Right ventricle myocardium inferior (tissue), 1 donor: ENCODE results near the gene RNU5B-1. TPM values are rescaled to one million over a fixed set of nuclear protein-coding genes. Genes with fewer than 3 reads are reported as not detected.

Source experiments
- ATAC-seq: fragments of 200-7000 bp; cut with Tn5 transposase; one replicate; pipeline ENCODE4 v1.9.1; 2020; ENCODE audit warnings: mild to moderate bottlenecking, moderate library complexity
- DNase-seq: peaks from one replicate; pipeline ENCODE4 v3.0.0; 2021; ENCODE audit errors: missing footprints
- intact Hi-C: fragments of 100-400 bp; cut with DNase I; formaldehyde crosslinking; loops from one replicate; pipeline ENCODE4 v1.11.0; 2022
- total RNA-seq: library from RNA; stranded (reverse); fragmentation: NEBNext Ultra II Directional; extraction: Animal tissue kit (Norgen Biotek cat#: 25700); gene quantifications from one replicate; pipeline ENCODE4 v1.2.1, GENCODE V29; 2021
- donor health status: DM: no; HTN: yes; CAD: no; lungs with severe emphysema.

The RNU5B-1 gene
- total RNA-seq, 1 donor from 2014 or later = 25.8 TPM

DNA sequence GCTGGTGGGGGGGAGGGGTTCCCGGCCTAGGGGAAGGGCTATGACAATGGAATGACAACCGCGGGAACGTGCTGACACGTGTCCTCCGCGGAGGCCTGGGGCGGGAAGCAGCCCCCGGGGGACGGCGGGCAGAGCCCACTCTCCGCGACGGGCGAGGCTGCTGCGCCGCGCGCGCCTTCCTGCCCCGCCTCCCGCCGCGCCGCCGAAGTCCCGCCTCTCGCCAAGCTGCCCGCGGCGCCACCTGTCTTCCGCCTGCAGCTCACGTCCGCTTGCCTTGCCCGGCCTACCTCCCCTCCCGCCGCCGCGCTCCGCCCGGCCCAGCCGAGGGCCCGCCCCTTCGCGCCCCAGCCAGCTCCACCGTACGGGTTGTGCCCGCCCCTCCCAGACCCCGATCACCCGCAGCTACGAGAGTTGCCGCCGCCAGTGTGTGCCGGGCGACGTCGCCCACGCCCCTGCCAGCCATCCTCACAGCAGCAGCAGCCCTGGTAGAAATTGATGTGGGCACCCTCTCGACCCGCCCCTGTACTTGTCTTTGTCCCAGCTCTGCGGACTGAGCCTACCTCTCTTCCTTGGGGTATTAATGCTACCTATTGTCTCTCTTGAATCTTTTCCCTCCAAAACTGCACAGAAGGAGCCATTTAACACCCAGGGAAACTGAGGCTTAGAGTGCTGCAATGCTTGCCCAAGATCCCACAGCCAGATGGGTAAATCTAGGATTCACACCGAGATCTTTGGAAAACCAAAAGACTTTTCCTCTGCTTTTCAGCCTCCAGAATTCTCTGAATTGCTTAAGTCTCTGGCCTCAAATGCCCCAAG, 17.6 kb upstream of the RNU5B-1 start, which contains the start of gene PARP16:
PARP16 (minus strand) TSS at position 180 of the 816 bp plus-strand sequence. CDS start 457 bp downstream, outside the sequence.
- peak; percentile 96 for ATAC-seq
- intact Hi-C loops = no loop called here

GRCh38 chr15:65287520-65287855, 17.0 kb upstream of the RNU5B-1 start:
- ATAC-seq (no peak), DNase-seq (peak; percentile 35)
- intact Hi-C loops = no loop called here

More for the DNA sequence above, 17.6 kb upstream of the RNU5B-1 start, which contains the start of gene PARP16:
- DNase-seq = peak; percentile 95

- no peak for ATAC-seq
- no peak for DNase-seq
- intact Hi-C loops = no loop called here
Measured at GRCh38 chr15:65289261-65289854, 15.1 kb upstream of the RNU5B-1 start.

DNA sequence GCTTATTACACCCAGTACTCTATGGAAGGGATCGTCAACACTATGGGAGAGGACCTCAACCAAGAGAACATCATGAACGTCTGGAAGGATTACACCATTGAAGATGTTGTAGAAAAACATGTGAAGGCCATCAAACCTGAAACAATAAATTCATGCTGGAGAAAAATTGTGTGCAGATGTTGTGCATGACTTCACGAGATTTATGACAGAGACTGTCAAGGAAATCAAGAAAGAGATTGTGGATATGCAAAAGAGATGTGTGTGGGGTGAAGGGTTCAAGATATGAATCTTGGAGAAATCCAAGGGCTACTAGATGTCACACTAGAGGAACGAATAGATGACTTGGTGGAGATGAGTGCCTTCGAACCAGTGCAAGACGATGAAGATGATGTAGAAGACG, 14.2 kb upstream of the RNU5B-1 start:
- no peak for ATAC-seq
- intact Hi-C loops = no loop called here

GRCh38 chr15:65292938-65293518, 11.4 kb upstream of the RNU5B-1 start:
- intact Hi-C loops = no loop called here
- ATAC-seq (no peak), DNase-seq (no peak)

More for the DNA sequence above, 14.2 kb upstream of the RNU5B-1 start:
- DNase-seq = no peak

DNA sequence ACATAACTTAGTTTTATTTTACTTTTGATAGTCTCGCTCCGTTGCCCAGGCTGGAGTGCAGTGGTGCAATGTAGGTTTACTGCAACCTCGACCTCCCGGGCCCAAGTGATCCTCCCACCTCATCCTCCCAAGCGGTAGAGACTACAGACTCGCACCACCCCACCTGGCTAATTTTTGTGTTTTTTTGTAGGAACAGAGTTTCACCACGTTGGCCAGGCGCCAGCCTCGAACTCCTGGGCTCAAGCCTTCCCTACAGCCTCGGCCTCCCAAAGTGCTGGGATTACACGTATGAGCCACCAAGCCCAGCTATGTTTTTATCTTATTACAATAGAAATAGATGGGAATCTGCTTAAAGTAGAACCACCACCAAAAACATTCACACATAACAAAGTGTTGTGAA, 5.7 kb upstream of the RNU5B-1 start:
- ATAC-seq = no peak
- DNase-seq = no peak
- intact Hi-C loops = loop anchor here (5.0 kb wide), 1 partner anchor 266 kb away; no protein-coding TSS in a partner anchor

GRCh38 chr15:65300924-65301441, 3.5 kb upstream of the RNU5B-1 start:
- intact Hi-C loops = no loop called here
- DNase-seq = peak; percentile 61
- no peak for ATAC-seq

DNA sequence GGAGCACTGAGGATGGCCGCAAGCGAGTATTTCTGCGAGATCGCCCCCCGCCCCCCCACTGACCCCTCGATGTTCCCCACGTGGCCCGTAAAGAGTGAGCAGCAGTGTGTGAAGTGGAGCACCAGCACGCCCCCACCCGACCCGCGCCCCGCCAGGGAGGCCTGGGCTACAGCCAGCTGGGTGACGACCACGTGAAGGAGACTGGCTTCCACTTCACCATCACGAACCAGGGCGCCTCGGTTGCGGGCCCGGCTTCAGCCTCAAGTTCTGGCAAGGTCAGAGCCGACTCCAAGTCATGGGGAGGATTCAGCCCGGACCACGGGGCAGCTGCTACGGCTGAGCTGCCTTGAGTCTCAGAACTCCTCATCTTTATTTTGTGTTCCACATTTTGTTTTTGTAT, 2.4 kb upstream of the RNU5B-1 start:
- intact Hi-C loops = no loop called here
- no peak for ATAC-seq
- DNase-seq = peak; percentile 32

- intact Hi-C loops = loop anchor here (2.0 kb wide), 1 partner anchor 119 kb away; the partner anchor contains the start of gene CLPX
- ATAC-seq = peak; percentile 50
- DNase-seq = no peak
Measured at GRCh38 chr15:65303687-65304380, 643 bp upstream of the RNU5B-1 start.

- ATAC-seq = peak; percentile 7
- DNase-seq = no peak
- intact Hi-C loops = loop anchor here (2.0 kb wide), 1 partner anchor 120 kb away; the partner anchor contains the start of gene CLPX
Measured at GRCh38 chr15:65305150-65305758, 777 bp downstream of the RNU5B-1 start.

DNA sequence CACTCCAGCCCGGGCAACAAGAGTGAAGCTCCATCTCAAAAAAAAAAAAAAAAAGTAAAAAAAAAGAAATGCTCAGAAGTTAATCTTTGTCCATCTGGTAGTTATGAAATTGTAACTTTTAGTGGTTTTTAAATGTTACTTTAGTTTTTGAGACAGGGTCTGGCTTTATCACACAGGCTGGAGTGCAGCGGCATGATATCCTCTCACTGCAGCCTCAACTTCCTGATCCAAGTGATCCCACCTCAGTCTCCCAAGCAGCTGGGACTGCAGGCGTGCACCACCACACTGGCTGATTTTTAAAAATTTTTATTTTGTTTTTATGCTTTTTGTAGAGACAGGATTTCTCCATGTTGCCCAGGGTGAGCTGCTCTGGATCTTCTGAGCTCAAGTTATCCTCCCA, 1.3 kb downstream of the RNU5B-1 start:
- no peak for ATAC-seq
- intact Hi-C loops = loop anchor here (2.0 kb wide), 1 partner anchor 121 kb away; the partner anchor contains the start of gene CLPX
- DNase-seq = no peak

DNA sequence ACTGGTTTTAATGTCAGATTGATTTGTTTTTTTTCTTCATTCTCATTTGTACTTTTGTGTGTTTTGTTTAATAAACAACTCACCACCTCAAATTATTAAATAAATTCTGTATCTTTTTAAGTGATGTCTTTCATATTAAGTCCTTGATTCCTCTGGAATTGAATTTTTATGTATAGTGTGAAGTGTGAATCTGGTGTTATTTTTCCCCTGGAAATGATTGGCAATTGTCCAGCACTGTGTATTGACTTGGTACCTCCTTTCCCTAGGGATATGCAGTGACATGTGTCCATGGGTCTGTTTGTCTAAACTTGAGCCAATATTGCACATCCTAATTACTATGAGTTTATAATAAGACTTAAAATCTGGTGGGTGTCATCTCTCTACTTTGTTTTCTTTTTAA, 2.1 kb downstream of the RNU5B-1 start:
- ATAC-seq (no peak), DNase-seq (no peak)
- intact Hi-C loops = no loop called here

DNA sequence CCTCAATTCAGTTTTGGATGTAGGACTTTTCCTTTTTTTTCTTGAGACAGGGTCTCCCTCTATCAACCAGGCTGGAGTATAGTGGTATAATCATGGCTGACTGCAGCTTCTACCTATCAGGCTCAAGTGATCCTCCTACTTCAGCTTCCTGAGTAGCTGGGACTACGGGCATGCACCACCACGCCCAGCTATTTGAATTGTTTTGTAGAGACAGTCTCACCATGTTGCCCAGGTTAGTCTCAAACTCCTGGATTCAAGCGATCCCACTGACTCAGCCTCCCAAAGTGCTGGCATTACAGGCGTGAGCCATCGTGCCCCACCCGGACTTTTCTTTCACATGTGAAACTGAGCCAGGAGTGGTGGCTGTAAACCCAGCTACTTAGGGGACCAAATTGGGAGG, 3.5 kb downstream of the RNU5B-1 start:
- intact Hi-C loops = no loop called here
- DNase-seq (no peak), ATAC-seq (no peak)

GRCh38 chr15:65309882-65310418, 5.5 kb downstream of the RNU5B-1 start:
- DNase-seq = no peak
- ATAC-seq = no peak
- intact Hi-C loops = no loop called here

GRCh38 chr15:65310431-65311137, 6.1 kb downstream of the RNU5B-1 start:
- ATAC-seq = no peak
- no peak for DNase-seq
- intact Hi-C loops = no loop called here

- intact Hi-C loops = no loop called here
- DNase-seq (no peak), ATAC-seq (no peak)
Measured at GRCh38 chr15:65311760-65312159, 7.3 kb downstream of the RNU5B-1 start.

- ATAC-seq (peak; percentile 75), DNase-seq (peak; percentile 74)
- intact Hi-C loops = no loop called here
Measured at GRCh38 chr15:65312400-65312916, 8.0 kb downstream of the RNU5B-1 start.
